ENCODE data around the gene TGFBR3. TPM values are rescaled to one million over a fixed set of nuclear protein-coding genes. Genes with fewer than 3 reads are reported as not detected.
"Not testable (repeated sequence)": the region's sequence is repeated elsewhere in the genome, so short reads cannot be mapped to it uniquely, and the experiment has no call there.

TGFBR3 gene
- polyA plus RNA-seq, 1 donor = 112 TPM

- DNase-seq = no peak
Observed at GRCh38 chr1:91884459-91885212, 1.3 kb downstream of the TGFBR3 start.

DNA sequence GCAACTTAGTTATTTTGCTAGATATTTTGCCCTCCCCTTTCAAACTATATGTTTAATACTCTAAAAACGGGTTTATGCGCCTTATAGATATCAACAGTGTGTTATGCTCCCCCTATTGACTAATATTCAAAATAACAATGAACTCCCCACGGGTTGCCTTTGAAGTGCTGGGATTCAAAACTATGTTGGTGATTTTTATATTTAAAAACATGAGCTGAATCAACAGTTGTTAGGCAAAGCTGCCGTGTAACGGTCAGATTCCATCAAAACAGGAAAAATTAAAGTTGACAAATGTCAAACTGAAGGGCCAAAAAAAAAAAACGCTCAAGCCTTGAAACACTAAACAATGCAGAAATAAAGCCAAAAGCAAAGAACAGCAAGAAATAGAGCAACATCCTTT, 2.5 kb downstream of the TGFBR3 start:
- DNase-seq = no peak

DNA sequence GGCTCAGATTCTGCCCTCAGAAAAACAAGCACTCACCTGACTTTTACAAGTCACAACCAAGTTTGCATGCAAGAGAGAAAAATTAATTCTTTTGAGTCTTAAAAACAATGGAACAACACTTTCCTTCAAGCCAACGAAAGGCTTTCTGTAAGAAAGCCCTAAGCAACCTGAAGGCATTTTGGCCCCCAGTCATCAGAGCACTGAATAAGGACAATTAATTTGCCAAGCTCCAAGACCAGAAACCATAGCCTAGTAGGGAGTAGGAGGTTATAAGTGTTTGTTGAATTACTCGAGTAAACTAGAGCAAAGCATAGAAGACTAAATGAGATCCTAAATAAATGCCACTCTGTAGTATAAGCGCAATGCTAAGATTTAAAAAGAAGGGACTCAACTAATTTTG, 4.7 kb downstream of the TGFBR3 start:
- DNase-seq = no peak

DNA sequence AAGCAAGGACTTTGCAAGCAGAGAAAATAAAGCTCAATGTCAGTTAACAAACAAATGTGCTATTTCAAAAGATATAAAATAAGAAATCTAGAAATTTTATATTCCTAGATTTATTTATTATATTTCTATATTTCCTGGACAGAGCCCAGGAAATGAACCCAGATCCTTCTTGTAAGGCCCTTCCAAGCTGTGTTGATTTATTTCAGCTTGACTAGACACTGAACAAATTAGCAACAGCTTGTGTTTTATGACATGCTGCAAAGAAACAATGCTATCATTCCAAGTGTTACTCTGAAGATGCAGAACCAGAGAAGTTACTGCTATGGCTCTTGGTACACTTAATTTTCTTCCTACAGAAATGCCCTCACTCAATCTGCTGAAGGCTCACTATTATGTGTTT, 6.2 kb downstream of the TGFBR3 start:
- peak; percentile 45 for DNase-seq

GRCh38 chr1:91877574-91878208, 8.3 kb downstream of the TGFBR3 start:
- no peak for DNase-seq

GRCh38 chr1:91876781-91877573, 9.0 kb downstream of the TGFBR3 start:
- no peak for DNase-seq

- no peak for DNase-seq
Observed at GRCh38 chr1:91876040-91876470, 9.9 kb downstream of the TGFBR3 start.

DNA sequence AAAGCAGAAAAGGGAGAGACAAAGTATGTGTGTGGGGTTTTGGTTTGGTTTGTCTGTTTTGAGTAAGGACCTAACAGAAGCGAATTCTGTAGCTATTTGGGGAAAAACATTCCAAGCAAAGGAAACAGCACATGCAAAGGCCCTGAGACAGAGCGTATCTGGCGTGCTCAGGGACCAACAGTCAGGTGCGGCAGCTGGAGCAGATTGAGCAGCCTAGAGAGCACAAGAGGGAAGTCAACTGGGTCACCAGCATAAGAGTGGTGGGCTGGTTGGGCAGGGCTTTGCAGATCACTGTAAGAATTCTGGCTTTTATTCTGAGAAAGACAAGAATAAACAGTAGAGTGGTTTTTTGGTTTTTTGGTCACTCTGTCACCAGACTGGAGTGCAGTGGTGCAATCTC, 11.8 kb downstream of the TGFBR3 start:
- DNase-seq = no peak

GRCh38 chr1:91872559-91873081, 13.3 kb downstream of the TGFBR3 start:
- no peak for DNase-seq

DNA sequence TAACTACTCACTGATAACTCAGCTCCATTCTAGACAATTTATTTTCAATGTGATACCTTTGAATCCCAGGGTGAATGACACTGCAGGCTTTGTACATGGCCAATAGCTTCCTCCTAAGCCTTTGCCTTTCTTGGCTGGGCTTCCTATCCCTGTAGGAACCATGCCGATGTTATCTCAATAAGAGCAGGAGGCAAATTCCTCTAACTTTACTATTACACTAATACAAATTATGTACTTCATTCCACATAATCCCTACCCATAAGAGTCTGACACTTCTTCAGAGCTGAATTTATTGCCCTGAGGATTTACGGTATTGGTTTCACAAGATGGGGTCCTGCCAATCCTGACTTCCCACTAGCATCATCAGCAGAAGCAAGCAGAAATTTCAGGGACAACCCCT, 14.0 kb downstream of the TGFBR3 start:
- no peak for DNase-seq

GRCh38 chr1:91870322-91870721, 15.6 kb downstream of the TGFBR3 start:
- DNase-seq = no peak

DNA sequence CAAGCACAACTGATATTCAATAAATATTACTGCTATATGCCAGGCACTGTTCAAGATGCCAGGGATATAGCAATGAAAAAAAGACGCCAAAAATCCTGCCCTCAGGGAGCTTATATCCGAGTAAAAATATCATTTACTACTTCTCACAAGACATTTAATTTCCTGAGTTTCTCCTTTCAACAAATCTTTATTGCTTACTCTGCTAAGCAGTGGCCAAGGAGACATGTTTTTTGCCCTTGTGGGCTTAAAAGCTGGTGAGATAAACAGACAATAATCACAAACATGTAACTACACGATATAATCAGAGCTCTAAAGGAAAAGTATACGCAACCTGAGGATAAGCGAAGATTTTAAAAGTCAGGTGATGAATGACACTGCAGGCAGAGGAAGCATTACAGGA, 19.5 kb downstream of the TGFBR3 start:
- no peak for DNase-seq

- DNase-seq = no peak
Observed at GRCh38 chr1:91864017-91864700, 21.8 kb downstream of the TGFBR3 start.

DNA sequence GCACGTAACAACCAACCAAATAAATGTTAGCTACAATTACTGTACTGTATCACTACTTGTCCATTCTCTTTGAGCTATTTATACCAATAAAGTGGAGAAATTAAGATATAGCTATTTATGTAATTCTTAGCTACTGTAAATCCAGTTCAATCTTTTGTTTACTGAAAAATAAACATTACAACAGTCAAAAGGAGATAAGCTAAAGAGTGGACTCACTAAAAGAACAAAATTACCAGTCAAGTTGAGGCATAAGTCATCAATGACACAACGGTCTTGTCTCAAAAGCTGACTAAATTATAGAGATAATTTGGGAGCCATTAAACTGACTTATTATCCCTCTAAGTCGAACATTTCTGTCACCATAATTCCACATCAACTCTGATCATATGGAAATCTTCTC, 22.5 kb downstream of the TGFBR3 start:
- DNase-seq = no peak

GRCh38 chr1:91862120-91862519, 23.8 kb downstream of the TGFBR3 start:
- DNase-seq = no peak

- no peak for DNase-seq
Observed at GRCh38 chr1:91857557-91858239, 28.3 kb downstream of the TGFBR3 start.

- DNase-seq = no peak
Observed at GRCh38 chr1:91856996-91857395, 29.0 kb downstream of the TGFBR3 start.

- no peak for DNase-seq
Observed at GRCh38 chr1:91854852-91855534, 31.0 kb downstream of the TGFBR3 start.

- no peak for DNase-seq
Observed at GRCh38 chr1:91853397-91853796, 32.6 kb downstream of the TGFBR3 start.

DNA sequence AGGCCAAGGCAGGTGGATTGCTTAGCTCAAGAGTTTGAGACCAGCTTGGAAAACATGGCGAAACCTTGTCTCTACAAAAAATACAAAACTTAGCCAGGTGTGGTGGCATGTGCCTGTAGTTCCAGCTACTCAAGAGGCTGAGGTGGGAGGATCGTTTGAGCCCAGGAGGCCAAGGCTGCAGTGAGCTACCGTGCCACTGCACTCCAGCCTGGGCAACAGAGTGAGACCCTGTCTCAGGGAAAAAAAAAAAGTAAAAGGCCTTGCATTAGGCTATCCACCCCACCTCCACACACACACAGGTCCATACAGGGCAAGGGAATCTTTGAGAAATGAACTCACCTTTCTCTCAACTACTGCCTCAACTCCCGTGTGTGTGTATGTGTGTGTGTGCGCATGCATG, 33.9 kb downstream of the TGFBR3 start:
- not testable (repeated sequence) for DNase-seq
